Stomach (tissue), 9 donors: Measurements from ENCODE around the gene FAM219A. TPM values are rescaled to one million over a fixed set of nuclear protein-coding genes. Genes with fewer than 3 reads are reported as not detected.
A peak's percentile ranks its signal among the peaks of the same experiment; 100 is the strongest.

Source experiments
- DNase-seq, 2 donors: peaks; one replicate each; pipeline versions ENCODE4 v3.0.0 to v3.0.0-alpha.2; 2013 to 2019
- H3K27ac ChIP-seq, 5 donors: fragments of 200-600 bp in 4 of 5; sonication (generic) in 4 of 5; one replicate each; pipeline ENCODE4 v1.5.1; 2013 to 2019; ENCODE audit warnings: mild to moderate bottlenecking in 1 of 5, moderate library complexity in 1 of 5
- H3K27me3 ChIP-seq, 3 donors: fragments of 200-600 bp; sonication (generic); one replicate each; pipeline ENCODE4 v1.5.1; 2017 to 2019; ENCODE audit warnings: mixed run types in 1 of 3
- H3K36me3 ChIP-seq, 4 donors: fragments of 200-600 bp; sonication (generic); 1 replicate in 3 of 4; 2 replicates in 1 of 4; pipeline ENCODE4 v1.5.1; 2016 to 2019
- H3K4me1 ChIP-seq, 4 donors: fragments of 200-600 bp; sonication (generic); one replicate each; pipeline ENCODE4 v1.5.1; 2016 to 2019
- H3K4me3 ChIP-seq, 4 donors: fragments of 200-600 bp; sonication (generic) in 3 of 4; one replicate each; pipeline ENCODE4 v1.5.1; 2016 to 2019; ENCODE audit warnings: mild to moderate bottlenecking in 1 of 4
- H3K9me3 ChIP-seq, 4 donors: fragments of 200-600 bp; sonication (generic); one replicate each; pipeline ENCODE4 v1.5.1; 2016 to 2019
- EP300 ChIP-seq: sonication (generic); formaldehyde crosslinking; IDR thresholded peaks from one replicate; pipeline ENCODE4 v1.6.1; 2017; ENCODE audit warnings: antibody characterized with exemption
- POLR2A ChIP-seq, 4 donors: fragments of 450-650 bp; IDR thresholded peaks; one replicate each; pipeline ENCODE4 v1.6.1; 2016; ENCODE audit warnings: antibody characterized with exemption in 4 of 4, control low read depth in 2 of 4, mild to moderate bottlenecking in 1 of 4, moderate library complexity in 1 of 4
- POLR2AphosphoS5 ChIP-seq, 3 donors: sonication (generic); formaldehyde crosslinking; IDR thresholded peaks; one replicate each; pipeline ENCODE4 v1.6.1; 2016; ENCODE audit warnings: antibody characterized with exemption in 3 of 3
- WGBS, 5 donors: extraction: QIAGEN DNeasy Blood & Tissue Kit in 3 of 5; methylation state at CpG; one replicate each; pipeline versions ENCODE4 v1.1.5 to v1.1.7; 2013 to 2018; 5-methylcytosine and 5-hydroxymethylcytosine counted together
- intact Hi-C: fragments of 100-400 bp; cut with DNase I; formaldehyde crosslinking; loops from one replicate; pipeline ENCODE4 v1.15.1; 2023; ENCODE audit warnings: low total_unique reads
- polyA plus RNA-seq, 3 donors: library from polyadenylated mRNA; stranded (reverse); fragments of 200-250 nt; gene quantifications; one replicate each; pipeline ENCODE4 v1.2.3, GENCODE V29; 2013
- total RNA-seq, 5 donors: library from RNA; depleted of rRNA; stranded (reverse); fragments of >200 nt; gene quantifications; one replicate each; pipeline versions ENCODE4 v1.1.0 to v1.2.3, GENCODE V29; 2014 to 2016
- TF ChIP-seq, protein P1 (sequence below), 7 experiments: fragments of 450-650 bp in 4 of 7; fragments of 200-600 bp in 3 of 7; sonication (generic) in 3 of 7; IDR thresholded peaks; one replicate each; pipeline ENCODE4 v1.5.1; 2016 to 2019; ENCODE audit warnings: antibody characterized with exemption in 7 of 7, control low read depth in 2 of 7, mild to moderate bottlenecking in 1 of 7
- donor health status: healthy with polysubstance abuse.
- donor health status: Bipolar disorder and iron deficiency.
- donor health status: healthy.

FAM219A gene
- total and polyA plus RNA-seq, 8 donors = 2.3 to 12.1 (median 6.9) TPM

DNA sequence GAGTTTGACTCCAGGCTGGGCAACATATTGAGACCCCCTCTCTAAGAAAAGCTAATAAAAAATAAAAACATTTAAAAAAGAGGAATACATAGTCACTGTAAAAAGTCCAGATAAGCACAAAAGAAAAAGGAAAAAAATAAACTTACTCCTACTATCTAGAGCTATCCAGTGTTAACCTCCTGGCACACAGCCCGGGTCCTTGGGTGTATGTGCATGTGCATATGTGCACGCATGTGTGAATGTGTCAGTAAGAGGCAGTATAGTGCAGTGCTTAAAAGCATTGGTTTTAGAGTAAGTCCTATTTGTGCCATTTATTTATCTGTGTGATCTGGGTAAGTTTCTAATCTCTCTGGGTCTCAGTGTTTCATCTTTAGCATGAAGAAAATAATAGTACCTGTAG, 26.7 kb downstream of the FAM219A start:
- no peaks in the 10 kb centered on the region for H3K36me3 ChIP-seq
- peaks cover 0 to 30% (median 21%) of the 10 kb centered on the region in 4 donors for H3K4me1 ChIP-seq
- intact Hi-C loops = no loop called here
- TF ChIP-seq POLR2A (IDR thresholded peaks at IDR 0.05) = no peak
- no peak for TF ChIP-seq POLR2AphosphoS5 (IDR thresholded peaks at IDR 0.05)
- no peak for TF ChIP-seq EP300
- TF ChIP-seq, protein P1, sequence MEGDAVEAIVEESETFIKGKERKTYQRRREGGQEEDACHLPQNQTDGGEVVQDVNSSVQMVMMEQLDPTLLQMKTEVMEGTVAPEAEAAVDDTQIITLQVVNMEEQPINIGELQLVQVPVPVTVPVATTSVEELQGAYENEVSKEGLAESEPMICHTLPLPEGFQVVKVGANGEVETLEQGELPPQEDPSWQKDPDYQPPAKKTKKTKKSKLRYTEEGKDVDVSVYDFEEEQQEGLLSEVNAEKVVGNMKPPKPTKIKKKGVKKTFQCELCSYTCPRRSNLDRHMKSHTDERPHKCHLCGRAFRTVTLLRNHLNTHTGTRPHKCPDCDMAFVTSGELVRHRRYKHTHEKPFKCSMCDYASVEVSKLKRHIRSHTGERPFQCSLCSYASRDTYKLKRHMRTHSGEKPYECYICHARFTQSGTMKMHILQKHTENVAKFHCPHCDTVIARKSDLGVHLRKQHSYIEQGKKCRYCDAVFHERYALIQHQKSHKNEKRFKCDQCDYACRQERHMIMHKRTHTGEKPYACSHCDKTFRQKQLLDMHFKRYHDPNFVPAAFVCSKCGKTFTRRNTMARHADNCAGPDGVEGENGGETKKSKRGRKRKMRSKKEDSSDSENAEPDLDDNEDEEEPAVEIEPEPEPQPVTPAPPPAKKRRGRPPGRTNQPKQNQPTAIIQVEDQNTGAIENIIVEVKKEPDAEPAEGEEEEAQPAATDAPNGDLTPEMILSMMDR (IDR thresholded peaks at IDR 0.05) = no peak
- no peak overlapping the region for H3K27ac ChIP-seq
- no peak overlapping the region for H3K4me3 ChIP-seq
- peak; percentile 28 to 40 for DNase-seq
- 47 to 70% (median 62%) methylated on average over 2 of the region's 2 CpGs for WGBS, 5 donors
- no peaks in the 10 kb centered on the region for H3K9me3 ChIP-seq
- no peaks in the 10 kb centered on the region for H3K27me3 ChIP-seq

DNA sequence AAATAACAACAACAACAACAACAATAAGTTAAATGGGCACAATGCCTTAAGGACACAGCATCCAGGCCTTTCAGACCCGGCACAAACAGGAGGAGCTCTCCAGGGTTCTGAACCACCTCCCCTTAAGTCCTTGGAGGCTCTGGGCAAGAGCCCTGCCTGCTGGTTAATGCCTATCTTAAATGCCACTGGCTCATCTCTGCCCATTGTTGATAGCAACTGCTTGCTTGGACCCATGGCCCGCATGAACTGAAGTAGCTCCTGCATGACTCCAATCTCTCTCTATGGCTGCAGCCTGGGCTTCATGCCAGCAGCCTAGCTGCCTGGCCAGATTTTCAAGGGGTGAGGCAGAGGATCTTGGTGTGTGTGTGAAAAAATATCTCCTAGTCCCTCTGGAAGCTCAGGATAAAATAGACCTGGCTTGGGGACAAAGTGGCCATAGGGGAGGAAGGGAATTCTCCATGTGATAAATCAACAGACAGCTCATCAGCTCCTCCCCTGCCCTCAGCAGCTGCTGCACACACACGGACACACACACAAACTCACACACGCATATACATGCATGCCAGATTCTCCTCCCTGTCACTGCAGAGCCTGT, 27.4 kb downstream of the FAM219A start:
- Histone ChIP-seq H3K27me3 (no peaks in the 10 kb centered on the region), H3K36me3 (no peaks in the 10 kb centered on the region), H3K9me3 (no peaks in the 10 kb centered on the region), H3K27ac (no peak overlapping the region), H3K4me1 (peaks cover 0 to 30% (median 21%) of the 10 kb centered on the region in 4 donors), H3K4me3 (no peak overlapping the region)
- TF ChIP-seq EP300 (no peak), POLR2AphosphoS5 (IDR thresholded peaks at IDR 0.05) (no peak), POLR2A (IDR thresholded peaks at IDR 0.05) (no peak)
- TF ChIP-seq, protein P1 (IDR thresholded peaks at IDR 0.05) = no peak
- 16 to 49% (median 26%) methylated on average over 3 to 4 of the region's 4 CpGs for WGBS, 5 donors
- DNase-seq = peak; percentile 57 to 88
- intact Hi-C loops = no loop called here

DNA sequence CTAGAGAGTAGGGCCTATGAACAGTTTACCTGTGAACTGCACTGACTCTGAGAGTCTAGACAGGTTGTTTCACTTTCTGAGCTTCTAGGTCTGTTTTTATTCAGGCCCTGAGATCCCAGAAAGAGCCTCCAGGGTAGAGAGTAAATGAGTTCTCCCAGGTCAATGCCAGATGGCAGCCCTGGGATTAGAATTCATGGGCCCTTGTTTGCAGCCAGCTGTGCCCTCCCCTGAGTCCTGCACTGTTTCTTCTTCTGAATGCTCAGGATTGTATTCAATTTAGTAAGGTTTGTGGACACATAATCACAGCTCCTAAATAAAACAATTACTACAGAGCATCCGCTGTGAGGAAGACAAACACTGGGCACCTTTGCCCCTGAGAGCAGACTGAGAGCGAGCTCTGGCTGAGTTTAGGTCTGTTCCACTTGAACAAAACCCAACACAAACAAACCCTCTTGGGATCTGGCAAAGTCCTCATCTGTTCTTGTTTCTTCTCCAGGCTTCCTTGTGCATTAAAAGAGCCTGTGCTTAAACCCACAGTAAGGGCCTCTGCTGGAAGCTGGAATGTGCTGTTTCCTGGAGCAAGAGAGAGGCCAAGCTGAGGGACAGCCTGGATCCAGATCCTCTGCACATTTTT, 29.9 kb downstream of the FAM219A start:
- H3K4me3 ChIP-seq = no peak overlapping the region
- 20 to 39% (median 28%) methylated on average over 2 of the region's 2 CpGs for WGBS, 5 donors
- intact Hi-C loops = no loop called here
- H3K4me1 ChIP-seq = peaks cover 0 to 30% (median 21%) of the 10 kb centered on the region in 4 donors
- no peaks in the 10 kb centered on the region for H3K27me3 ChIP-seq
- TF ChIP-seq, protein P1 (IDR thresholded peaks at IDR 0.05) = no peak
- TF ChIP-seq POLR2A (IDR thresholded peaks at IDR 0.05) (no peak), POLR2AphosphoS5 (IDR thresholded peaks at IDR 0.05) (no peak), EP300 (no peak)
- H3K36me3 ChIP-seq = no peaks in the 10 kb centered on the region
- DNase-seq = peak in 1 of 2 donors; percentile 28
- no peak overlapping the region for H3K27ac ChIP-seq
- no peaks in the 10 kb centered on the region for H3K9me3 ChIP-seq

DNA sequence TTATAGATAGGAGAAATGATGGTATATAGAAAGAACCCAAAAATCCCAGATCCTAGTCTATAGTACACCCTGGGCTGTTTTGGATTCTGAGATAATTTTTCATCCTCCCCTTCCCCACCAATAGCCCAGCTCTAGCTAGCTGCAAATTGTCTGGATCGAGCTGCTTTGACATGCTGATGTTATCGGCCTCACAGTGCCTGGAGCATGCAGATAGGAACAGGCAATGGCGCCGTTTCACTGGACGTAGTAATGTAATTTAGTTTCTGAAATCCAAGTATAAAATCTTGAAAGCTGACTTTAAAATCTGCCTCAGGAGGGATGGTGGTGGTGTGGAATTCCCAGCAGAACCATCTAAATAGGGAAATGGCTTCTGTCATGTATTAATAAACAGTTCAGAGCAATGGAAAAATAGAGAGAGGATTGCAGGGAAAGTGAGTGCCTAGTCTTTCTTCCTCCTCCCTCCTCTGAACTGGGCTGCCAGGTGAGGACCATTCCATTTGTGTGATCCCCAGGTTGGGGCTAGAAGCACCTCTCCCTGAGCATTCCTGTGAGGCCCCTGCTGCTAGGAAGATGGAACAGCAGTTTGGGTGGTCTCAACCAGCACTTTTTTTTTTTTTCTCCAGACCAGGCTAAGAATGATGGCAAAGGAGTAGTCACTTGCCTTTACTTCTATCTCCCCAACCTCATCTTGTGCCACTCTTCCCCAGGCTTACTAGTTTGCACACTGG, 31.9 kb downstream of the FAM219A start:
- intact Hi-C loops = no loop called here
- no peak for TF ChIP-seq POLR2A (IDR thresholded peaks at IDR 0.05)
- TF ChIP-seq, protein P1 (IDR thresholded peaks at IDR 0.05) = no peak
- TF ChIP-seq POLR2AphosphoS5 (IDR thresholded peaks at IDR 0.05) = no peak
- TF ChIP-seq EP300 = no peak
- 86 to 89% (median 89%) methylated on average over 5 of the region's 5 CpGs for WGBS, 5 donors

More for the DNA sequence above, 31.9 kb downstream of the FAM219A start:
- no peak for DNase-seq
- Histone ChIP-seq H3K4me1 (peaks cover 0 to 28% (median 19%) of the 10 kb centered on the region in 4 donors), H3K4me3 (no peak overlapping the region), H3K9me3 (no peaks in the 10 kb centered on the region), H3K27ac (no peak overlapping the region), H3K36me3 (no peaks in the 10 kb centered on the region), H3K27me3 (no peaks in the 10 kb centered on the region)
